ENCODE data around the gene GALNT17.

Gene GALNT17

DNA sequence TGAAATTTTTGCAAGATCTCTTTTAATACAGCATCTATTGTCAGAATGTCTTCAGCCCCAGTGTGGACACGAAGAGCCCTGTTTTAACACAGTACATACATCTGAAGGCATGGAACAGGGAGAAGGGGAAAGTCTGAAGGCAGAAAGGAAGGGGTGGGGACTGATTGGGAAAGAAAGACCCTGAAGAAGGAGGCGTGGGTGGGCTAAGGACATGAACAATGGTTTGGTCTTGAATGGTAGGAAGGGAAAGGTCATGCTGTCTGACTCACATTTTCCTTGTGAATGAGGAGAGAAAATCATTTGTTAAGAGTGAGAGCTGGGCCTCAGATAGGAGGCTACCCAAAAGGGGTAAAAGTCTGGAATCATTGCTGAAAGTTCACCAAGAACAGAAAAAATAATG lies 297.1 kb downstream of the GALNT17 start:
- TF ChIP-seq, protein P1, sequence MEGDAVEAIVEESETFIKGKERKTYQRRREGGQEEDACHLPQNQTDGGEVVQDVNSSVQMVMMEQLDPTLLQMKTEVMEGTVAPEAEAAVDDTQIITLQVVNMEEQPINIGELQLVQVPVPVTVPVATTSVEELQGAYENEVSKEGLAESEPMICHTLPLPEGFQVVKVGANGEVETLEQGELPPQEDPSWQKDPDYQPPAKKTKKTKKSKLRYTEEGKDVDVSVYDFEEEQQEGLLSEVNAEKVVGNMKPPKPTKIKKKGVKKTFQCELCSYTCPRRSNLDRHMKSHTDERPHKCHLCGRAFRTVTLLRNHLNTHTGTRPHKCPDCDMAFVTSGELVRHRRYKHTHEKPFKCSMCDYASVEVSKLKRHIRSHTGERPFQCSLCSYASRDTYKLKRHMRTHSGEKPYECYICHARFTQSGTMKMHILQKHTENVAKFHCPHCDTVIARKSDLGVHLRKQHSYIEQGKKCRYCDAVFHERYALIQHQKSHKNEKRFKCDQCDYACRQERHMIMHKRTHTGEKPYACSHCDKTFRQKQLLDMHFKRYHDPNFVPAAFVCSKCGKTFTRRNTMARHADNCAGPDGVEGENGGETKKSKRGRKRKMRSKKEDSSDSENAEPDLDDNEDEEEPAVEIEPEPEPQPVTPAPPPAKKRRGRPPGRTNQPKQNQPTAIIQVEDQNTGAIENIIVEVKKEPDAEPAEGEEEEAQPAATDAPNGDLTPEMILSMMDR (IDR thresholded peaks at IDR 0.05) = no peak

DNA sequence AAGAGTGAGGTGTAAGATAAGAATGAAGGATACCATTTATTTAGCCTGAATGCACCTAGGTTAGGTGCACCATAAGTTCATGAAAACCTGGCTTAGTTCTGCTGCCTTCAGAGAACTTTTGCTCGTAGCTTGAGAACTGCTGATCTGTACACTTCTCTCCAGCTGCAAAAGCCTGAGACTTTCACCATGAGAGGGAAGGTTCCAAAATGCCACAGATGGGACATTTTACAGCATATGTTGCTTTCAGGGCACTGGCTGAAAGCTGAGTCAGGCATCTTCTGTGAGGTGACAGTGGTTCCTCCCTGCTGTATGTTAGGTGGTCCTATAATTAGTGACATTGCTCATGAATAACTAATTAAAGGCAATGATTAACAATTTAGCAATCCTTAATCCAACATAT lies 298.3 kb downstream of the GALNT17 start:
- TF ChIP-seq, protein P1 (IDR thresholded peaks at IDR 0.05) = no peak

DNA sequence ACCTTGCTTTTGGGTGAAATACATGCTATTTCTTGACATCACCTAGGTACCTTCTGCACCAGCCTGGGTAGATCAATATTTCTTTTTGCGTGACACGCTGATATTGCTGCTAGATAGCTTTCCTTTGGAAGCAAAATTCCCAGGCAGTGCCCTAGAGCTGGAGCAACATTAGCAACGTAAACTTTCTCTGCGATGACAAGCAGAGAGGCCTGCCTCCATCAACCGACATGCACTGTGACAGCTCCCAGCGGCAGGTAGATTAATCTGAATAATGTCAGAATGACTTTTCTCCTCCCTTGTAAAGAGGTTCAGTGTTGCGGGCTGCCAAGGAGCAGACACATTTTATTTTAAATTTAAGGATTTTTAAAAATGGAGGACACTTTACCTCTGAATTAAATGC lies 307.4 kb downstream of the GALNT17 start:
- TF ChIP-seq, protein P1 (IDR thresholded peaks at IDR 0.05) = no peak

DNA sequence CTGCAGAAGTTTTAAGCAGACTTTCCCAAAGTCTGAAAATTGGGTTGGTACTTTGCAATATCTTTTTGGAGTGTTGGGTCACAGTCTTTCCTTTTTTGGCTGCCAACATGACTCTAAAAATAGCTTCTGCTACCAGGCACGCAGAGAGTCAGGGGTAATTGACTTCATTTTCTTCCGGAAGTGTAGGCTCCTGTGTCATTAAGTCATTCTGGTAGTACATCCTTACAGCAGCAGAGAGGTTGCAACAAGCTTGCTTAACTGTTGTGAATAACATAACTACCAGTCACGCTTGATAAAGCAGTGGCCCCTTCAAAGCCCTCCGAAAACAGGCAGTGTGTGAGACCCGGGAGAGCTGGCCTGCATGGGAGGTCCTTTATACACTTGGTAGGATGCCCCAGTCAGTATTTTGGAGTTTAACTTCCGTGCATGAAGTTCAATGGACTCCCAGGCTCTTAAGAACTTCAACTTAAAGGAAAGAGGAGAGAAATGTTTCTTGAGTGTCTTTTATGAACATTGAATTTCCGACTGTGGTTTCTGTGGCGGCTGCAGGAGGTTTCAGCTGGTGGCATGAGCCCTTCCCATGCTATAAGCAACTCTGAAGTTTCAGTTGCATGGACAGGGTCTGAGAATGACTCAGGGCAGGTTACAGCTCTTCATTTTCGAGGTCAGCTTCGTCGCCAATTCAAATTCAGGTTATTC lies 310.7 kb downstream of the GALNT17 start:
- TF ChIP-seq, protein P1 (IDR thresholded peaks at IDR 0.05) = no peak

DNA sequence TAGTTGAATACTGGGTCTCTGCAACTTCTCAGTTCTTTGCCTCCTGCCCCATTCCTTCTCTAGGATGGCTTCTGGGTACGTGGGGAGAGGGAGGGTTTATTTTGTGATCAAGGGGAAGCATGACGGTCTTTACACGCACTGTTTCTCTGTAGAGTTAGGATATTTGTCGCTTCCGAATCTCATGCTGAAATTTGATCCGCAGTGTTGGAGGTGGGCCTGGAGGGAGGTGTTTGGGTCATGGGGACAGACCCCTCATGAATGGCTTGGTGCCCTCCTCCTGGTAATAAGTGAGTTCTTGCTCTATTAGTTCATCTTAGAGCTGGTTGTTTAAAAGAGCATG lies 311.2 kb downstream of the GALNT17 start:
- TF ChIP-seq, protein P1 (IDR thresholded peaks at IDR 0.05) = no peak

DNA sequence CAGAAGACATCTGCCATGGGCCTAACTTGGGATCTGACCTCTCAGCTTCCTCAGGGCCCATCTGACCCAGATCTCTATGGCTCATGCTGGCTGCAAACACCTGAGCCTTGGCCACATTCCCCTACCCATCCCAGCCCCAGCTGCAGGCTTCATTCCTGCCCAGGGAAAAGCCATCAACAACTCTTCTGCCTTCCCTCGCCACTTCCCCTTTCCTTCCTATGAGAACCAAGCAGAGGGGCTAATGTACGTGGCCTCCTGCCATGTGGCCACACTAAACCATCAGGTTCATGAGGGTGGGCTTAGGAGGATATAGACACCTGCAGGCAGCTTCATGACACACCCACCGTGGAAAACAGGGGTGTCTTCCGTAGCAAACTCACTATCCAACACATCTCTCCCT lies 312.2 kb downstream of the GALNT17 start:
- TF ChIP-seq, protein P1 (IDR thresholded peaks at IDR 0.05) = no peak

DNA sequence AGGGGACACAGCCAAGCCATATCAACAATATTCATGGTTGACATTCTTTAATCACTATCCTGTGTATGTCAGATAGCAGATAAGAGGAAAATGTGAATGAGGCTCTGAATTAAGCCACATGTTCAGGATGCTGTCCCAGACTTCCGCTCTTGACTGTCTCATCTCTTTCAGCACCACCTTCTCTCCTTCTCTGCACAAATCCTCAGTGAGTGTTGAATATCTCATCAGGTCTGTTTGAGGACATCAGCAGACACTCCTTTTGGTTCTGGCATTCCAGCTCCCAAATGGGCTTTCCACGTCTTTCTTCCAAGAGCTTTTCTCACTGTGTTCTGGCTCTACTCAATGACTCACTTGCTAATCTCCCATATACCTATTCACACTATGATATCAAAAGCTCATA lies 321.7 kb downstream of the GALNT17 start:
- TF ChIP-seq, protein P1 (IDR thresholded peaks at IDR 0.05) = no peak

DNA sequence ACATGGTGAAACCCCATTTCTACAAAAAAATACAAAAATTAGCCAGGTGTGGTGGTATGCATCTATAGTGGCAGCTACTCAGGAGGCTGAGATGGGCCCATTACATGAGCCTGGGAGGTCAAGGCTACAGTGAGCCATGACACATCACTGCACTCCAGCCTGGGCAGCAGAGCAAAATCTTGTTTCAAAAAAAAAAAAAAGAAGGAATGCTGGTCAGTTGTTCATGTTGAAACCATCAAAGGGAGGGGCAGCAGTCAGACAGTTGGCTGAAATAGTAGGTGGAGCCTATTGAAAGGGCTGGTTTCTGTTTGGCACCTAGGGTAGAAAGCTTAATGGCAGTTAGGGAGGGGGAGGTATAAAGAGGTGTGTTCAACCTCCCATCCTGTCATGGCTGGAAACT lies 323.0 kb downstream of the GALNT17 start:
- TF ChIP-seq, protein P1 (IDR thresholded peaks at IDR 0.05) = no peak
